SH-SY5Y (cell line): ENCODE measurements around the gene OTOP2.

Experiments
- GATA2 ChIP-seq: IDR thresholded peaks from 2 replicates; pipeline ENCODE4 v1.6.1; 2011; ENCODE audit warnings: mild to moderate bottlenecking, low read depth, low read length
- GATA3 ChIP-seq: IDR thresholded peaks from 2 replicates; pipeline ENCODE4 v1.6.1; 2011; ENCODE audit warnings: low read depth, mild to moderate bottlenecking, low read length, moderate library complexity

OTOP2 gene

GRCh38 chr17:74917430-74917829, 6.6 kb upstream of the OTOP2 start:
- TF ChIP-seq GATA2 (no peak), GATA3 (no peak)

GRCh38 chr17:74918906-74919305, 5.2 kb upstream of the OTOP2 start:
- TF ChIP-seq GATA3 (no peak), GATA2 (no peak)

GRCh38 chr17:74919440-74920305, 4.4 kb upstream of the OTOP2 start:
- TF ChIP-seq GATA2 (no peak), GATA3 (no peak)

DNA sequence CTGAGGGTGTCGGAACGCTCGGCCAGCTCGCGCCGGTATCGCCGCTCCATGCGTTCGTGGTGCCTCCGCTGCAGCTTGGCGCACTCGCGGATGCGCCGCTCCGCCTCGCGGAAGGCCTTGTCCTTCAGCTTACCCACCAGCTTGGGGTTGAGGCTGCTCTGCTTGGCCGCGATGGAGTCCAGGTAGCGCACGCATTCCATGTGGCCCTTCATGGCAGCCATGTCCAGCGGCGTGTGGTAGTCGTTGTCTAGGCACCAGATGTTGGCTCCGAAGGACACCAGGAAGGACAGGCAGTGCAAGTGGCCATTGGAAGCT, 3.8 kb upstream of the OTOP2 start:
- TF ChIP-seq GATA3 (no peak), GATA2 (no peak)

GRCh38 chr17:74920642-74921025, 3.4 kb upstream of the OTOP2 start:
- TF ChIP-seq GATA2 (no peak), GATA3 (no peak)

GRCh38 chr17:74921026-74921681, 2.9 kb upstream of the OTOP2 start:
- TF ChIP-seq GATA3 (no peak), GATA2 (no peak)

DNA sequence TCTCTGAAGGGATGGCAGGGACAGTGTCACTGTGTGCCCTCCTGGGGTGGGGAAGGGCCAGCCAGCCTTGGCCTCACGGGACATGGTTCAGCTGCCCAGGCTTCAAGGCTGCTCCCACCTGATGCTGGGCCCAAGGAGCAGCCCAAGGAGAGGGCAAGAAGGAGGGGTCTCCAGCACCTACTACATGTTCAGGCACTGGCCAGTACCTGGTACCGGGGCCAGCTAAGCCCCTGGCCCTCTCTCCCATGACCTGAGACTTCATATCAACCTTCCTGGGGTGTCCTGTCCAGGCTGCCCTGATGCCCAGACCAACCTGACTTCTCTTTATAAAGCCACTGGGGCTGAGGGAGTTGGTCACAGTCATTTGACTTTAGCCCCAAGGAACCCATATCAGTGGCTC, 2.3 kb upstream of the OTOP2 start:
- TF ChIP-seq GATA3 (no peak), GATA2 (no peak)

DNA sequence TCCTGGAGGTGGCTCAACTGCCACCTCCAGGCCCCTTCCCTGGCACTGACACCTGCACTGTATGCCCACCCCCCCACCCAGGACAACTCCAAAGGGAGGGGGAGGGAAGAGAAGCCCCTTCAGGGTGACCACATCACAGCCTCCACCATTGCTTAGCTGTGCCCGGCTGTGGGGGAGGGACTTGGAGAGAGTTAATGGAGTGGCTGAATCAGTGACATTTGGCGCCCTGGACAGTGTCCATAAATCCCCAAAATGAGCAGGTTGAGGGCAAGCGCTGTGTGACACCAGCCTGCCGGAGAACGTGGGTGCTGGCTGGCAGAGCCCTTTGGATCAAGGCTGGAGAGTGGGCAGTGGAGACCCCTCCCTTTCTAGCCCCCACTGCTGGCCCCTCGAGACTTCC, 1.9 kb upstream of the OTOP2 start:
- TF ChIP-seq GATA2 (no peak), GATA3 (no peak)

DNA sequence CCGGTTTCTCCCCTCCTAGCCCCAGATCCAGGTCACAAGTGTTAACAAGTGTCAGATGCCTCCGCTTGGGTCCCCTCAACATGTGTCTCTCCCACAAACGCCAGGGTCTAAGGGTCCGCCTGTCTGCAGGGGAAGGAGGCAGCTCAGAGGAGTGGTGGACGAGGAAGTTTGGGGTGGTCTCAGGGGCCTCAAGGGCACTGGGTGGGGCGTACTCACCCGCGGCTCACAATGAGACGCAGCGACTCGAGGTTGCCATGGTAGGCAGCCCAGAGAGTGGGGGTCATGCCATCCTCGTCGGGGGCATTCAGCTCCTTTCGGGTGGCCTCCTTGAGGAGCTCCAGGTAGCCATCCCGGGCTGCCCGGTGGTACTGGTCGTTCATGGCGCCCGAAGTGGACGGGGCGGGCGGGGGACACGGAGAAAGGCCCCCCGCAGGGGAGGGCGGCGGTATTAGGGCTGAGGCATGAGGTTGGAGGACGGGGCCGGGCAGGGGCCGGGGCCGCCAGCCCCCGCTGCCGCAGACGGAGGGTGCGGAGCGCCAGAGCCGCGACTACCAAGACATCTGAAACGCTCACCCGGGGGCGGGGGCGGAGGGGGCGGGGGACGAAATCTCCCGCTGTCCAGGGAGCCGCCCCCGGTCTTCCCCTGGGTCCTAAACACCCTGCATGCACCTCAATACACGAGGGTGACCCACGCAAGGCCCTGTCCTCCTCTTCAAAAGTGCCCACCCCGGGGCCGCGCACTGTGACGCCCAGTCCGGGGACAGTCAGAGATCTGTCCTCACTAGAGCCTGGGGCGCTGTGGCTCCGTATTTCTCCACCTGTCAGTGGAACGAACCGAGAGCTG, 1.2 kb upstream of the OTOP2 start, which contains the start of gene USH1G:
Gene USH1G, minus strand, starts transcription at position 562 of the 844 bp plus-strand sequence. Its CDS starts 182 bp downstream, at position 380.
- TF ChIP-seq GATA3 = no peak
- no peak for TF ChIP-seq GATA2

GRCh38 chr17:74923538-74924249, 379 bp upstream of the OTOP2 start:
- TF ChIP-seq GATA3 (no peak), GATA2 (no peak)

DNA sequence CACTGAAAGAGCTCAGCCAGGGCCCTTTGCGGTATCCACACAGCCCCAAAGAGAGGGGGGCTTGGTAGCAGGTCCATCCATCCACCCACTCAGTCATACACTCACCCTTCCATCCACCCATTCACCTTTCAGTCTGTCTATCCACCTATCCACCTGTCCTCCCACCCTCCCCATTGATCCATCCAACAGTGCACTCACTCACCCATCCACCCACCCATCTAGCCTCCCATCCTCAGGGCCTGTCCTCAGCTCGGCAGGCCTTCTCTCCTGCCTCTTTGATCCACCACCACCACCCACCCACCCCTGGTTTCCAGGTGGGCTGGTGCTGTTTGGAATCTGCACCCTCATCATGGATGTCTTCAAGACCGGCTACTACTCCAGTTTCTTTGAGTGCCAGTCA, 1.2 kb downstream of the OTOP2 start:
- TF ChIP-seq GATA2 (no peak), GATA3 (no peak)

DNA sequence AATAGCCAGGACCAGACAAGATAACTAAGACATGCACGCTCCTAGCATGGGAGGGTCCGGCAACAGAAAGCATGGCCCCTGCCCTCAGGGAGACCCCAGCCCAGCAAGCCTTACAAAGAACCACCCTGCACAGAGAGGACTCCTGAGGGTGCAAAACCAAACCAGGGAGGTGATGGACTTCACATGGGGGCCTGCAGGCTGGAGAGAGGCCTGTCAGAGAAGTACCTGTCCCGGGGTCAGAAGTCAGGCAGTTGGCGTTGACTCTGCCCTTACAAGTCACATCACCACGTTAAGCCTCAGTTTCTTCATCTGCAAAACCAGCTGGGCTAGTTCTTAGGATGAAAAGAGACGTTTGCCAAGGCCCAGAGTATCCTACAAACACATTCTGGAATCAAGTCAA, 4.7 kb downstream of the OTOP2 start:
- no peak for TF ChIP-seq GATA3
- no peak for TF ChIP-seq GATA2

DNA sequence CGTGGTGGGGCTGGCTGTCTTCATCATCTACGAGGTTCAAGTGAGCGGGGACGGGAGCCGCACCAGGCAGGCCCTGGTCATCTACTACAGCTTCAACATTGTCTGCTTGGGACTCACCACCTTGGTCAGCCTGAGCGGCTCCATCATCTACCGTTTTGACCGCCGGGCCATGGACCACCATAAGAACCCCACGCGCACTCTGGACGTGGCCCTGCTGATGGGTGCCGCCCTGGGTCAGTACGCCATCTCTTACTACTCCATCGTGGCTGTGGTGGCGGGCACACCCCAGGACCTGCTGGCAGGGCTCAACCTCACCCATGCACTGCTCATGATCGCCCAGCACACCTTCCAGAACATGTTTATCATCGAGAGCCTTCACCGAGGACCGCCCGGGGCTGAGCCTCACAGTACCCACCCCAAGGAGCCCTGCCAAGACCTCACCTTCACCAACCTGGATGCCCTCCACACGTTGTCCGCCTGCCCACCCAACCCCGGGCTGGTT, 6.5 kb downstream of the OTOP2 start:
- TF ChIP-seq GATA3 = no peak
- no peak for TF ChIP-seq GATA2

GRCh38 chr17:74935048-74935447, 11.0 kb downstream of the OTOP2 start:
- TF ChIP-seq GATA2 (no peak), GATA3 (no peak)
